ENCODE results near the gene TBX5.

TBX5 gene

DNA sequence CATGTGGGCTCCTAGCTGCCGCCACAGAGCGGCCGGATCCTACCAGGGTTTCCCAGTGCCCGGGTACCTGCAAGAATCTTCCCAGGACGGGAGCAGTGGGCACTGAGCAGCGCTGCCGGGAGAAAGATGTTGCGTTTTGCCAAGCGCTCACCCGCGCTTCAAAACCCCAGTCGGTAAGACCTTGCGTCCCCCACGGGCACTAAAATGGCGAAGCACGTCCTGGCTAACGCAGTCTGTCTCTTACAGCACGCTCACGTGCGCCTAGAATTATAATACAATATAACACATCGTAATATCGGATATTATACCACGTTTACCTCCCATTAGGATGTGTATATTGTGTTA is 35.1 kb upstream of the TBX5 start:
- TF ChIP-seq GATA3 (IDR thresholded peaks at IDR 0.05; ENCODE audit: low read depth, low read length) (no peak), GATA2 (IDR thresholded peaks at IDR 0.05; ENCODE audit: low read depth, low read length) (no peak)

DNA sequence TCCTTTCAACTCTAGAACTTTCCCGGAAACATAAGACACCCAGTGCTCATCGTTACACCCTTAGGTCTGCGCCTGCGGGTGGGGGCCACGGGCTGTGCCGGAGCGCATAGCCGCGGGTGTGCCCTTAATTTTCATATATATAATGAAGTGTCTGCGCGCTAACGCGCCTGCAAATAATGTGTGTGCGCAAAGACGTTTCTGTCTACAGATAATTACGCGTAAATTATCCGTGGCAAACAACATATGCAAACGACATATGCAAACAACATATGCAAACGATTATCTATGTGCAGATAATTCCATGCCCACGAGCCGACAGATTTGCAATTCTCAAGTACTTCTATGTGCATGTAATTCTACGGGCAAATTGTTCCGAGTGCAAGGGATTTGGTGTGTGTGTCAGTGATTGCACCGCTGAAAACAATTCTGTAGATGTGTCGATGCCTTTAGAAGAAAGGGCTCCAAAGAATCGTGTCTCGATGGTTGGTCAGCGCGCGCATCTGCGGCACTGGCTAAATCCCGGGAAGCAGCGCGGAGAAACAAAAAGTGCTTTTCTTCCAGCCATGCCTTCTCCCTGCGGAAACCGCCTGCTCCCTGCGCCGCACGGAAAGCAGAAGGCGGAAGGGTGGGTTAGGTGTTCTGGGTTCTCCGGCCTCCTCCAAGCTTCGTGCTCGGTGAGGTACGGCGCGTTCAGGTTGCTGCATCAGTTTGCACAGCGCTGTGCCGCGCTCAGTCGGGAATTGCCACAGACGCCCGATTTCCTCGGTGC is 34.5 kb upstream of the TBX5 start:
- TF ChIP-seq GATA2 (IDR thresholded peaks at IDR 0.05; ENCODE audit: low read depth, low read length): no peak
- no peak for TF ChIP-seq GATA3 (IDR thresholded peaks at IDR 0.05; ENCODE audit: low read depth, low read length)

DNA sequence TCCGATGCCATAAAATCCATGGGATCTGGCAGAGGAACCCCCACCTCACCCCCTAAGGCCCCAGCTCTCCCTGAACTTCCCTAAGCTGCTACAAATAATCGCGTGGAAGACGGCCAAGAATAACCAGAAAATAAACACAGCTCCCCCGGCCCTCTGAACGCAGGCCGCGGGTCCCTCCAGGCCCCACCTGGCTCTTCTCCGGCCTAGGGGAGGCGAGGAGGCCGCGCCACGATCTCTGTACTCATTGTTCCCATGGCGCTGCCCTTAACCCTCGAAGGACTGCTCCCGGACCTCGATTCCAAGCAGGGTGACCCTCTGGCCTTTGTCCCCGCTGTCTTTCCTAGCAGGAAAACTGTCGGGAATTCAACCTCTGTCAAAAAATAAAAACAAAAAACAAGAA is 33.9 kb upstream of the TBX5 start:
- no peak for TF ChIP-seq GATA2 (IDR thresholded peaks at IDR 0.05; ENCODE audit: low read depth, low read length)

DNA sequence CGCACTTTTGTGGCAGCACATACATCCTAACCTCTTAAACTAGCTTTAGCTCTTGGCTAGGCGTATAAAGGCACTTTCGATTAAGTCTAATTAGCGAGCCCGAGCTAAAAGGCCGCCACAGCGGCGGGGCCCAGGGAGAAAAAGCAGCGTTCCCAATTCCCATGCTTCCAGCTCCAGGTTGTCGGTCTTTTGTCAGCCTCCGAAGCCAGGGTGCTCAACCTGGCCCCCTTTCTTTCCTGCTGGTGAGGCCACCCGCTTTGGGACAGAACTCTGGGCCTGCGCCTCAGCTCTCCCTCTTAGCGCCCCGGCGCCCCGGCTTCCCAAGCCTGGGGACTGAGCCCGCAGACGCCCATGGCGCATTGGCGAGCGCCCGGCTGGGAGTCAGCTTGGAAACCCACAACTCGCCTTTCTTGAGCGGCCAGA is 33.3 kb upstream of the TBX5 start:
- TF ChIP-seq GATA2 (IDR thresholded peaks at IDR 0.05; ENCODE audit: low read depth, low read length) (no peak), GATA3 (IDR thresholded peaks at IDR 0.05; ENCODE audit: low read depth, low read length) (no peak)

DNA sequence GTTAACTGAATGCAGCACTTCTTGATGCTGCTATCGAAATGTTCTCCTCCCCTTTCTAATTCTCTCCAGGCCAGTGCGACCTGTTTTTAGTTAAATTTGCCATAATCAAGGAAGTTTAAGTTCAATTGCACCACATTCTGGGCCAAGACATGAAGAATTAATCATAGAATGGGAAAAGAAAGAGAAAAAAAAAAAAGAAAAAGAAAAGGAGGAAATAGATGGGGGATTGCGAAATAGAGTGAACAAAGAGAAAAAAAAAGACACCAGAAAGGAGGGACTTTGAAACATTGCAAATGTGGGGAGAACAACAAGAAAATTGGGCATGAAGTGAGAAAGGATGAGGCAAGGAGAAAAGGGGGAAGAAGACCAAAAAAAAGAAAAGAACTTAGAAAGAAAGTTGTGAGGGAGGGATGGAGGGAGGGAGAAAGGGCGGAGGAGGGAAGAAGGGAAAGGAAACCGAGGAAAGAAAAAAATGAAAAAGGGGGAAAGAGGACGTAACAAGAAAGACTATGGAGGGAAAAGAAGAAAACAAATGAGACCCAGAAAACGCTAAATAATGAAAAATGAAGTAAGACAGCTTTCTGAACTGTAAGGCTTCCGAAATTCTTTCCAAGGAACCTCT is 32.8 kb upstream of the TBX5 start:
- no peak for TF ChIP-seq GATA3 (IDR thresholded peaks at IDR 0.05; ENCODE audit: low read depth, low read length)
- TF ChIP-seq GATA2 (IDR thresholded peaks at IDR 0.05; ENCODE audit: low read depth, low read length): no peak

DNA sequence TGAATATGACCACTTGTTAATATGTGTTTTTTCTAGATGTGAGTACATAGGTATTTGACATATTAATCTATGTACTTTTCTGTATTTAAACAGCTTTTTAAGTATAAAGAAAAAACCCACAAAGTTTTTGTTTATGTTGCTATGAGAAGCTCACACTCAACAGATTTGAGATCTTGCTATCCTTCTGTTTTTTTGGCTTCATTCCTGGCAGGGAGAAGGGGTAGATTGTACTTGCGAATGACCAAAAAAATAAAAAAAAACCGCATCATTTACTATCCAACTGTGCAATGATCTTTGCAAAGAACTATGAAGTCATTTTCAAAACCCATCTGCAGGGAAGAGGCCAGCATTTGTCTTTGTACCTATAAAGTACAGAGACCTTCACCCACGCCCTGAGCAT is 28.4 kb upstream of the TBX5 start:
- no peak for TF ChIP-seq GATA3 (IDR thresholded peaks at IDR 0.05; ENCODE audit: low read depth, low read length)
- TF ChIP-seq GATA2 (IDR thresholded peaks at IDR 0.05; ENCODE audit: low read depth, low read length): no peak

DNA sequence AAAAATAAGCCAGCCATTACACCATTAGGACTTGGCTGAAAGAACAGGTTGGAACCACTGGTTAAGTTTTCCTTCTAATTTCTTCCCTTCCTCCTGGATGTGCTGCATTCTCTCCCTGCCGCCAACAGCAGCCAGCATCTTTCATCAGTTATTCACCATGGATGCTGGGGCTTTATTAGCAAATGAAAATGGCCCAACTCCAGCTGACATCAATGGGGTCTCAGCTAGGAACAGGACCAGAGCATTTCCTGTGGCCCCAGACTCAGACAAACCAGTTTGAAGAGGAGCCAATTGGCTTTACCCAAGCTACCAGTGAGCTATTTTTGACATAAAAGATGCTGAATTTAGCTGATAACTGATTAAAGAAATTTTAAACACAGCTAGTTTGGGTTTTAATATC is 26.0 kb upstream of the TBX5 start:
- TF ChIP-seq GATA3 (IDR thresholded peaks at IDR 0.05; ENCODE audit: low read depth, low read length): no peak
- no peak for TF ChIP-seq GATA2 (IDR thresholded peaks at IDR 0.05; ENCODE audit: low read depth, low read length)

DNA sequence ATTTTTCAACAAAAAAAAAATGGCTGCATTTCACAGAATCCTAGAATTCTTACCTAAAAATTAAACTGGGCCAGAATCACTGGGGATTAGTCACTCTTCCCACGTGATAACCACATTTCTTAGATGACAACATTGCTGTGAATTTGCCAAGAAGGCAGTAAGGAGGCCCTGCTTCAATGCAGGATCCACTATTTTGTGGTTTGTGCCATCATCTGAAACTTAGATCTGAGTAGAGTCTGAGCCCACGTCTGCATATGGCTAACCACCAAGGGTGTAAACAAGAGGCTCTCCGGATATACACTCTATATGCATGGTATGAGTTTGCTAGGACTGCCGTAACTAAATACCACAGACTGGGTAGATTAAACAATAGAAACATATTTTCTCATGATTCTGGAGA is 24.4 kb upstream of the TBX5 start:
- TF ChIP-seq GATA3 (IDR thresholded peaks at IDR 0.05; ENCODE audit: low read depth, low read length) (no peak), GATA2 (IDR thresholded peaks at IDR 0.05; ENCODE audit: low read depth, low read length) (no peak)

DNA sequence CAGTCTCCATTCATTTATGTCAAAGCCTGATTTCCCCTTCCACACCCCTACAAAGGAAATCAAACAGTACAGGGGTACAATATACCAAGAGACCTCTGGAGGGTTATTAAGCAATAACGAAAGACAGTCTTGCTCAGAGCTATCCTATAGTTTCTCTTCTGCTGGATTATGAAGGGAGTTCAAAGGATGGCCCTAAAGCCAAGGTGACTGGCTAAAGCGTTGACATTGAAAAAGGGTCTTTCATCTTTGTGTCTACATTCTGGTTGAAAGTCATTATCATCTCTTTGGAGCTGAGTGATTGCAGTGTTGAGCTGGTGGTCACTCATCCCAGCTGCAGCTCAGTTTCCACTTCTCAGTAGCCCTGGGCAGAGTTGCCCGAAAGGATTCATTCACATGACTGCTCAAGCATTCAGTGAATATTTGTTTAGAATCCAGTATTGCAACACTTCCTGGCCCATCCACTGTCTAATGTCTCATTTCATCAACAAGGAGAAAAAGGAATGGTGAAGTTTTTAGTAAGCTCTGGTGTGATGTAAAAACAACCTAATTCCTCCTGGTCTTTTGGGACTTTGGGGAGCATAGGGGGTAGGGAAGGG is 19.2 kb upstream of the TBX5 start:
- TF ChIP-seq GATA3 (IDR thresholded peaks at IDR 0.05; ENCODE audit: low read depth, low read length) (no peak), GATA2 (IDR thresholded peaks at IDR 0.05; ENCODE audit: low read depth, low read length) (no peak)

DNA sequence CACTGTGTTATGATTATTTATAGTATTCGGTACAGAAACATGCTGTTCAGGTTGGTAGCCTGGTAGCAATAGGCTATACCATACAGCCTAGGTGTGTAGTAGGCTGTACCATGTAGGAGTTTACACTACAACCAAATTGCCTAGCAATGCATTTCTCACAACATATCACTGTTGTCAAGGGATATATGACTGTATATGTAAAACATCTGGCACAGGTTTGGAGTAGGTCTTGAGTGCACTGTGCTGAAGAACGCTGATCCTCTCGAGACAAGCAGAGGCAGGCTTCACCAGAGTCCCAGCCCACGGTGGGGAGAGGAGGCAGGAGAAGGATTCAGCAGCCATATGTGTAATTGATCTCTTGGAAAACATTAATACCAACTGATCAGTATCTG is 15.0 kb upstream of the TBX5 start:
- TF ChIP-seq GATA2 (IDR thresholded peaks at IDR 0.05; ENCODE audit: low read depth, low read length) (no peak), GATA3 (IDR thresholded peaks at IDR 0.05; ENCODE audit: low read depth, low read length) (no peak)

DNA sequence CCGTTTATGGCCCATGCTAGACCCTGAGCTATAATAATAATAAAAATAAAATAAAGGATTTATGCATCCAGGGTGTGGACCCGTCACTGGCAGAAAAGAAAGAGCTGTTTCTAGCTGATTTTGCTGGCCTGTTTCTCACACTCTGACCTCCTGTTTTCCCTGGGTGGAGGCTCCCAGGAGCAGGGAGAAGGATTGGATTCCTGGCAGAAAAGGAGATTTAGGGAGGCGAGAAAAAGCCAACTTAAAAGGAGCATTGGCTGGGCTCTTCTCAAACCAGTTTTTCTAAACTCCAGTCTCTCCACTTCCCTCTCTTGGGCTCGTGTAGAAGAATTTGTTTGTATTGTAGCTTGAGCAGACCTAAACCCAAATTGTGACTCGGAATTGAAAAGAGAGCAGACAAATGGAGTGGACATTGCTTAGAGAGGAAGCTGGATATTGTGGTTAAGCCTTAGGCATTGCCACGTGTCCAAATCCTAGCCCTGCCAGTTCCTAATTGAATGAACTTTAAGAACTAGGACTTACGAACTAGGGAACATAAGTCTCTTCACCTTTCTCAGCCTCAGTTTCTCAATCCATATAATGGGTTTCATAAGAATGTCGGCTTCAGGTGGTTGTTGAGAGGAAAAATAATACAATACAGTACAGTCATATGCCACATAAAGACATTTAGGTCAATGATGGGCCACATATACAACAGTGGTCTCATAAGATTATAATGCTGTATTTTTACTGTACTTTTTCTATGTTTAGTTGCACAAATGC is 14.4 kb upstream of the TBX5 start:
- TF ChIP-seq GATA3 (IDR thresholded peaks at IDR 0.05; ENCODE audit: low read depth, low read length): no peak
- TF ChIP-seq GATA2 (IDR thresholded peaks at IDR 0.05; ENCODE audit: low read depth, low read length): no peak

DNA sequence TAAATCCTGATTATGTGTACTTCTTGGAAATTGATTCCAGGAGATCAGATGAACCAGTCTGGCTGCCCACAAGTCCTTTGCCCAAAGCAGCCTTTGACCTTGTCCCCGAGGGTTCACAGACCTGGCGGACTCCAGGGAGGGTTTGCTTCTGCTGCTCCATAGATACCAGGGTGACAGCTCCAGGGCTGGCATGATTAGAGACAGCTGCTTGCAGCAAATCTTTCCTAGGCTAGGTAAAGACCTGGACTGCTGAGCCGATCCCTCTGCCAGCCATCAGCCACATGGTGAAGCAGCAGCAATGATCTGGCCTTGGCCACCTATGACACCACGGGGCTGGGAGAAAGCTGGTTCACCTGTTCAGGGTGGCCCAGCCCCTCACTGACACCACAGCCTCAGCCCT is 10.1 kb upstream of the TBX5 start:
- TF ChIP-seq GATA2 (IDR thresholded peaks at IDR 0.05; ENCODE audit: low read depth, low read length): no peak
- TF ChIP-seq GATA3 (IDR thresholded peaks at IDR 0.05; ENCODE audit: low read depth, low read length): no peak

DNA sequence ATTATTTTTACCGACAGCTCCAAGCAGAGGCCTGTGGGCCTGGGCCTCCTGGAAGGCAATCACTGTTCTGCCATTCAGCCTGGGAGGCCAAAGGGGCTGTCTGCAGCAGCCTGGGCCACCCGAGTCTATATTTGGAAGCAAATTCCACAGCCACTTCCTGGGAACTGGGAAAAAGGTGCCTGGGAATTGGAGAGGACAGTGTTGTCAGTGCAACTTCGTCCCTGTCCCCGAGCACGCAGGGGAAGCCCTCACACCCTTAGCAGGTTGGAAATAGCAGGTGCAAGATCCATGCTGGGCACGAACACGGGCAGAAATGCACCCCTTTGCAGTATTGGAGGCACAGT is 9.6 kb upstream of the TBX5 start:
- TF ChIP-seq GATA2 (IDR thresholded peaks at IDR 0.05; ENCODE audit: low read depth, low read length): no peak
- TF ChIP-seq GATA3 (IDR thresholded peaks at IDR 0.05; ENCODE audit: low read depth, low read length): no peak

DNA sequence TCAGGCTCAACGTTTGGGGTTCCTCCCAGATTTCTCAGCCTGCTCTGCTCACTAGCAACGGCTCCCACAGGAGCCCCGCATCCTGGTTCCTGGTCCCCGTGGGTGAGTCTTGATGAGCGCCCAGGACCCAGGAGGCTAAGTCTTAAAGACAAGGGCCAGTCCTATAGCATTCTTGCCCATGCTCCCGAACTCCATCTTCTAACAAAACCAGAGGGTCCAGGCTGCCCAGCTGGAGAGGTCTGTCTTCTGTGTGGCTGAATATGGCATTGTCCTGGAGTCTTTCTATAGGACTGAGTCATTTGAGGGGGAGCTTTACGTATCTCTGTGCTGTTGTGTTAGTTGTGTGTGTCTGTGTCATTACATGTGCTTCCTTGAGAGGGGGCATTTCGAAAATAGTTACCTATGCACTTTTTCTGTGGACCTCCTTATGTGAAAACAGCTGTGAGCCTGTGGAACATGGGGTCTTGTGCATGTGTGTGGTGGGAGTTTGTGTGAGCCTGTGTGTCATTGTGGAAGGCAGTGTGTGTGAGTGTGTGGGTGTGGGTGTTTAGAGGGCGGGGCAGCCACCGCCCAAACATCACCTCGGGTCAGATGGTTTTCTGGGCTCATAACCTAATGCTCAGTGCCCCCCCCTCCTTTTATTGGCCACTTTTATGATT is 9.1 kb upstream of the TBX5 start:
- no peak for TF ChIP-seq GATA3 (IDR thresholded peaks at IDR 0.05; ENCODE audit: low read depth, low read length)
- TF ChIP-seq GATA2 (IDR thresholded peaks at IDR 0.05; ENCODE audit: low read depth, low read length): no peak
